GM12878 (cell line): ENCODE results near the gene CIPC.

Source experiments
- CTCF ChIP-seq, 3 experiments: IDR thresholded peaks in 2 of 3; conservative IDR thresholded peaks in 1 of 3; 2 replicates each; pipeline ENCODE4 v1.5.1; 2011; ENCODE audit warnings: low read depth in 3 of 3, low read length in 3 of 3, mild to moderate bottlenecking in 3 of 3, control low read depth in 2 of 3, moderate library complexity in 2 of 3, inconsistent platforms in 1 of 3, mixed read lengths in 1 of 3; ENCODE audit not compliant: control insufficient read depth in 2 of 3, insufficient read depth in 1 of 3; ENCODE audit errors: extremely low read depth in 1 of 3
- EP300 ChIP-seq, 2 experiments: fragments of 150-350 bp in 1 of 2; IDR thresholded peaks; 2 replicates each; pipeline ENCODE4 v1.6.1; 2011 to 2012; ENCODE audit warnings: low read depth in 2 of 2, low read length in 2 of 2, borderline replicate concordance in 1 of 2, improper control_type of control experiment in 1 of 2, inconsistent platforms in 1 of 2; ENCODE audit not compliant: control insufficient read depth in 1 of 2
- REST ChIP-seq: IDR thresholded peaks from 2 replicates; pipeline ENCODE4 v1.6.1; 2012; ENCODE audit warnings: mild to moderate bottlenecking, low read depth, low read length
- SP1 ChIP-seq: IDR thresholded peaks from one replicate; pipeline ENCODE4 v1.6.1; 2011; ENCODE audit warnings: low read depth, low read length

- TF ChIP-seq REST = no peak
- TF ChIP-seq SP1 = no peak
- TF ChIP-seq CTCF (IDR thresholded peaks at IDR 0.05 in 2 of 3, conservative IDR thresholded peaks at IDR 0.05 in 1 of 3; ENCODE audit: control insufficient read depth in 2 of 3, extremely low read depth in 1 of 3, insufficient read depth in 1 of 3, low read depth in 3 of 3, low read length in 3 of 3) = no peak
- TF ChIP-seq EP300 (IDR thresholded peaks at IDR 0.05; ENCODE audit: borderline replicate concordance in 1 of 2, control insufficient read depth in 1 of 2, low read depth in 2 of 2, low read length in 2 of 2) = no peak
These were observed 12.2 kb downstream of the CIPC start for GRCh38 chr14:77110286-77110685.
